GM10248 (cell line): ENCODE measurements around the gene TUT7.

Experiments
- CTCF ChIA-PET: fragments of 300-600 bp; sonication (Branson Sonifier 250); formaldehyde crosslinking; extraction: SDS; loops from one replicate; lab custom pipeline; 2021; ENCODE audit warnings: antibody characterized with exemption; lab: Yijun Ruan, JAX
- POLR2A ChIA-PET: fragments of 350-650 bp; sonication (Branson Sonifier 250); formaldehyde crosslinking; extraction: SDS; loops from one replicate; lab custom pipeline; 2020; ENCODE audit warnings: antibody characterized with exemption; lab: Yijun Ruan, JAX
- DNase-seq: peaks from one replicate; pipeline ENCODE4 v3.0.0; 2012; ENCODE audit errors: extremely low spot score
- TF ChIP-seq, protein P1 (sequence below): IDR thresholded peaks from 2 replicates; pipeline ENCODE4 v1.5.1; 2012; ENCODE audit warnings: mild to moderate bottlenecking, low read depth; ENCODE audit errors: extremely low read depth, missing control alignments, control extremely low read depth

The TUT7 gene

DNA sequence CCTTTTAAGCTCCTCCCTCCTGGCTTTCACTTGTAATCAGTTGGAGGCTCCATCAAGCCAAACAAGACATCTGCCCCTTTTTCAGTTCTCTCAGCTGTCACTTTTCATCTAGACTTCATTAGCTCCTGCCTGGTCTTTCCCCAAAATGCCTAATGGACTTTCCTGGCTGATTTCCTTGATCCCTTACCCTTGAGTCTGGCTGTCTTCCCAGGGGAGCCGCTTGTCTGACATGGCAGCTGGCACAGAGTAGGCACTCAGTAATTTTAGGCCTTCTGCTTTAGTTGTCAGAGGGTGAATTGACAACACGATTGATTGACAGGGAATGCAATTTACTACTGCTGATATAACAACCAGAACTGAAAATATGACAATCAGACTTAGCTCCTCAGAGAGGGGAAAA, 96.8 kb downstream of the TUT7 start:
- POLR2A ChIA-PET: no interaction called here
- CTCF ChIA-PET: interaction anchor here (0.8 to 3.3 kb wide), 10 partner anchors 10 to 438 kb away, joined by 3 to 12 read pairs (median 3); no protein-coding TSS in a partner anchor
- DNase-seq: no peak
- TF ChIP-seq, protein P1, sequence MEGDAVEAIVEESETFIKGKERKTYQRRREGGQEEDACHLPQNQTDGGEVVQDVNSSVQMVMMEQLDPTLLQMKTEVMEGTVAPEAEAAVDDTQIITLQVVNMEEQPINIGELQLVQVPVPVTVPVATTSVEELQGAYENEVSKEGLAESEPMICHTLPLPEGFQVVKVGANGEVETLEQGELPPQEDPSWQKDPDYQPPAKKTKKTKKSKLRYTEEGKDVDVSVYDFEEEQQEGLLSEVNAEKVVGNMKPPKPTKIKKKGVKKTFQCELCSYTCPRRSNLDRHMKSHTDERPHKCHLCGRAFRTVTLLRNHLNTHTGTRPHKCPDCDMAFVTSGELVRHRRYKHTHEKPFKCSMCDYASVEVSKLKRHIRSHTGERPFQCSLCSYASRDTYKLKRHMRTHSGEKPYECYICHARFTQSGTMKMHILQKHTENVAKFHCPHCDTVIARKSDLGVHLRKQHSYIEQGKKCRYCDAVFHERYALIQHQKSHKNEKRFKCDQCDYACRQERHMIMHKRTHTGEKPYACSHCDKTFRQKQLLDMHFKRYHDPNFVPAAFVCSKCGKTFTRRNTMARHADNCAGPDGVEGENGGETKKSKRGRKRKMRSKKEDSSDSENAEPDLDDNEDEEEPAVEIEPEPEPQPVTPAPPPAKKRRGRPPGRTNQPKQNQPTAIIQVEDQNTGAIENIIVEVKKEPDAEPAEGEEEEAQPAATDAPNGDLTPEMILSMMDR: no peak

DNA sequence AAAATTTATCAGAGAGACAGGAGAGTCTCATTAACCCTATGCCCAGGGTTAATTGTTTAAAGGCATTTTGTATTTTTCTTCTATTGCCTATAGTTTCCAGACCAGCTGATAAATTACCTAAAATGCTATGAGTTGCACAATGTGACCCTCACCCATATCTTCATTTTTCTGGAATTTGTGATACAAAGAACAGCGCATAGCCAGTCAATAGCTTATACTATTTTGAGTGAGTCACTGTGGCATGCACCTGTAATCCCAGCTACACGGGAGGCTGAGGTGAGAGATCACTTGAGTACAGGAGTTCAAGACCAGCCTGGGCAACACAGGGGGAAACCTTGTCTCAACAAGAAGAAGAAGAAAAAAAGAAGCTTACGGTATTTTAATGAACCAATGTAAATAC, 97.6 kb downstream of the TUT7 start:
- ChIA-PET CTCF (interaction anchor here (0.8 to 3.3 kb wide), 9 partner anchors 9 to 437 kb away, joined by 3 to 12 read pairs (median 3); no protein-coding TSS in a partner anchor), POLR2A (no interaction called here)
- DNase-seq: no peak
- TF ChIP-seq, protein P1: no peak

DNA sequence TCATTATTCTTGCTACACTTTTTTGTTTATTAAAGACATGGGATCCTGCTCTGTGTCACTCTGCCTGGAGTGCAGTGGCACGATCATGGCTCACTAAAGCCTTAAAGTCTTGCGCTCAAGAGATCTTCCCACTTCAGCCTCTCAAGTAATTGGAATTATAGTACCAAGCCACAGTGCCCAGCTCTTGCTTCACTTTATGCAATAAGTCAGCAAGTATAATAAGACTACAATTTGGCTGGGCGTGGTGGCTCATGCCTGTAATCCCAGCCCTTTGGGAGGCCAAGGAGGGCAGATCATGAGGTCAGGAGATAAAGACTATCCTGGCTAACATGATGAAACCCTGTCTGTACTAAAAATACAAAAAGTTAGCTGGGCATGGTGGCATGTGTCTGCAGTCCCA, 100.6 kb downstream of the TUT7 start:
- TF ChIP-seq, protein P1: no peak
- CTCF ChIA-PET: no interaction called here
- DNase-seq: no peak
- POLR2A ChIA-PET: no interaction called here

DNA sequence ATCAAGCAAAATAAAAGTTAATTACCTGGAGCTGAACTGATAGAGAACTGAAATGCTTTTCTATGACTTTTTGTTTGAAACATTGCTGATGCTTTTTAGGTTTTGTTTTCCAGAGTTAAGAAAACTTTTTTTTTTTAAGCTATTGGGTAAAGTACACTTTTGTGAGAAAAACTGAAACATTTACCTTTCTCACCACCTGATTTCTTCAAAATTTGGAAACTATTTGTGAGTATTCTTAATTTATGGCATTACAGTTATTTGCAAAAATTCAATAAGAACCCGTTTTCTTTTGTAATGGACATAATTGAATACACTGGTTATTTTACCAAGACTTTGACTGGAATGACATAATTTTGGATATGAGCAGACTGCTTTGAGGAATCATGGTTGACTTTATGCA, 101.3 kb downstream of the TUT7 start:
- ChIA-PET CTCF (no interaction called here), POLR2A (no interaction called here)
- DNase-seq: no peak
- TF ChIP-seq, protein P1: no peak

DNA sequence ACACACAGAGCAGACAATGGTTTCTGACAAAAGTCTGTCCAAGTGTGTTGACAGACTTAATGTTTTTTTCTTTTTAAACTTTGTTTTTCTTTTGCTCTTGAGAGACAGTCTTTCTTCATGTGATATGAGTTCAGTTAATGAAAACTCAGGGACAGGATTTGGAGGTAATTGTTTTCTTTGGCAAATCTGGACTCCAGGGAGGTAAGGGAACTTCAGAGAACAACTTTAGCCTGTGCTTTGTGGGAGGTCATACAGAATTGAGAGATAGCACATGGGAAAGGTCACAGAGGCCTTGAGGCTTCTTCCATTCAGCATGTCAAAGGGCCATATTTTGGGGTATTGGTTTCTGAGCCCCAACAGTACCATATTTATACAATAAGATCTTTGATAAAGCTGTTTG, 104.1 kb downstream of the TUT7 start:
- POLR2A ChIA-PET: no interaction called here
- TF ChIP-seq, protein P1: no peak
- CTCF ChIA-PET: interaction anchor here (1.2 to 3.7 kb wide), 2 partner anchors 10 to 48 kb away, joined by 5 to 22 read pairs; no protein-coding TSS in a partner anchor
- DNase-seq: no peak

DNA sequence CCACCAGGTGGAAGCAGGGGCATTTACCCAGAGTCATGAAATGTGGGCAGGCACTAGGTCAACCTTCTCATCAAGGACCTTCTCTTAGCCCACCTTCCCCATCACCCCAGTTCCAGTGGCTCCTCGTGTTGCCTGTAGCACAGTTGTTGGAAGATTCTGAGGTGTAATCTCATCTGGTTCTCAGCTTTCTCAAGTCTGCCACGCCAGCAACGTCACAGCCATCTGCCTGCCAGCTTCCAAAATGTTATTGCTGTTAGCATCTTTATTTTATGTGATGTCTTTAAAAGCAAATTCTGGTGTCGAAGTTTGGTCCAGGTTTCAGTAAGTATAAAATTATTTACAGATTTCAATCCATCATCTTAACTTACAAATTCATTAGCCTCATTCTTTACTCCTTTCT, 105.5 kb downstream of the TUT7 start:
- TF ChIP-seq, protein P1: no peak
- DNase-seq: no peak
- CTCF ChIA-PET: interaction anchor here (1.1 to 3.7 kb wide), 2 partner anchors 9 to 47 kb away, joined by 3 to 22 read pairs; no protein-coding TSS in a partner anchor
- POLR2A ChIA-PET: no interaction called here
